GM12878 (cell line): ENCODE data around the gene TRIM71. TPM values are rescaled to one million over a fixed set of nuclear protein-coding genes. Genes with fewer than 3 reads are reported as not detected.

Experiments
- ATAC-seq: fragments of 200-7000 bp; cut with Tn5 transposase; 3 replicates; pipeline ENCODE4 v1.9.1; 2020; ENCODE audit warnings: mild to moderate bottlenecking, moderate library complexity
- BruUV-seq: library from RNA; stranded (reverse); fragments of 400-500 nt; replicated peaks from 2 replicates; lab custom pipeline; 2021; lab: Mats Ljungman, UMichigan
- CTCF ChIA-PET: fragments of 300-600 bp; sonication (Branson Sonifier 250); formaldehyde crosslinking; extraction: SDS; loops from one replicate; lab custom pipeline; 2021; ENCODE audit warnings: inconsistent platforms; lab: Yijun Ruan, JAX
- POLR2A ChIA-PET: fragments of 350-600 bp; formaldehyde crosslinking; extraction: SDS; loops from one replicate; lab custom pipeline; 2021; ENCODE audit warnings: inconsistent platforms; lab: Charles Lee
- RAD21 ChIA-PET: fragments of 300-600 bp; sonication (Branson Sonifier 250); formaldehyde crosslinking; loops from one replicate; lab custom pipeline; 2023; ENCODE audit warnings: antibody characterized with exemption; ENCODE audit not compliant: unreplicated experiment; lab: Charles Lee
- SMC1A ChIA-PET: fragments of 300-600 bp; sonication (Branson Sonifier 250); formaldehyde crosslinking; loops from one replicate; lab custom pipeline; 2023; ENCODE audit not compliant: unreplicated experiment, uncharacterized antibody; lab: Charles Lee
- DNase-seq: peaks from one replicate; pipeline ENCODE4 v3.0.0-alpha.2; 2011; ENCODE audit warnings: low read depth, low spot score
- FAIRE-seq: peaks from 3 replicates; lab custom pipeline; 2011; peaks lifted over from hg19 to GRCh38; lab: Jason Lieb, UNC
- H2AFZ ChIP-seq: 2 replicates; pipeline ENCODE4 v1.6.0; 2011; ENCODE audit warnings: low read depth, low read length, control low read depth; ENCODE audit not compliant: control insufficient read depth
- H3K27ac ChIP-seq: 2 replicates; pipeline ENCODE4 v1.5.1; 2011; ENCODE audit warnings: control low read depth; ENCODE audit not compliant: control insufficient read depth, insufficient read depth
- H3K27me3 ChIP-seq, 2 experiments: replicated peaks in 1 of 2; 2 replicates each; pipeline versions ENCODE4 v1.6.0 to v1.6.1; 2011; ENCODE audit warnings: low read length in 1 of 2; ENCODE audit not compliant: control insufficient read depth in 2 of 2, insufficient read depth in 2 of 2
- H3K36me3 ChIP-seq, 2 experiments: 2 replicates each; pipeline ENCODE4 v1.5.1; 2011; ENCODE audit warnings: low read length in 1 of 2; ENCODE audit not compliant: control insufficient read depth in 2 of 2, insufficient read depth in 2 of 2
- H3K4me1 ChIP-seq: 2 replicates; pipeline ENCODE4 v1.6.1; 2011; ENCODE audit warnings: mild to moderate bottlenecking, low read length, moderate library complexity, mixed read lengths; ENCODE audit not compliant: control insufficient read depth, insufficient read depth
- H3K4me2 ChIP-seq: 2 replicates; pipeline ENCODE4 v1.6.0; 2011; ENCODE audit warnings: control low read depth; ENCODE audit not compliant: control insufficient read depth, insufficient read depth
- H3K4me3 ChIP-seq: fragments of 200-600 bp; sonication (generic); 2 replicates; pipeline ENCODE4 v1.5.1; 2016
- H3K79me2 ChIP-seq: 2 replicates; pipeline ENCODE4 v1.6.0; 2011; ENCODE audit warnings: low read length; ENCODE audit not compliant: control insufficient read depth, insufficient read depth
- H3K9ac ChIP-seq: 2 replicates; pipeline ENCODE4 v1.8.0; 2011; ENCODE audit warnings: low read length, control low read depth, mixed read lengths; ENCODE audit not compliant: control insufficient read depth, insufficient read depth
- H3K9me3 ChIP-seq: replicated peaks from 3 replicates; pipeline ENCODE4 v1.5.1; 2011; ENCODE audit warnings: mild to moderate bottlenecking, low read length; ENCODE audit not compliant: control insufficient read depth, insufficient read depth
- H4K20me1 ChIP-seq: 2 replicates; pipeline ENCODE4 v1.6.0; 2011; ENCODE audit not compliant: control insufficient read depth, insufficient read depth
- BHLHE40 ChIP-seq, 2 experiments: fragments of 450-650 bp in 1 of 2; IDR thresholded peaks; 2 replicates each; pipeline ENCODE4 v1.6.1; 2011 to 2017; ENCODE audit warnings: low read depth in 2 of 2, borderline replicate concordance in 1 of 2, improper control_type of control experiment in 1 of 2, low read length in 1 of 2, mild to moderate bottlenecking in 1 of 2
- BMI1 ChIP-seq: fragments of 450-650 bp; IDR thresholded peaks from 2 replicates; pipeline ENCODE4 v1.6.1; 2016; ENCODE audit warnings: mild to moderate bottlenecking, moderate library complexity, borderline replicate concordance
- CHD2 ChIP-seq: IDR thresholded peaks from 2 replicates; pipeline ENCODE4 v1.6.1; 2011; ENCODE audit warnings: low read depth, low read length, improper control_type of control experiment, borderline replicate concordance
- CREB1 ChIP-seq: IDR thresholded peaks from 2 replicates; pipeline ENCODE4 v1.6.1; 2012; ENCODE audit warnings: low read depth, mild to moderate bottlenecking, inconsistent platforms
- CTCF ChIP-seq, 3 experiments: IDR thresholded peaks in 2 of 3; conservative IDR thresholded peaks in 1 of 3; 2 replicates each; pipeline ENCODE4 v1.5.1; 2011; ENCODE audit warnings: low read depth in 3 of 3, low read length in 3 of 3, mild to moderate bottlenecking in 3 of 3, control low read depth in 2 of 3, moderate library complexity in 2 of 3, inconsistent platforms in 1 of 3, mixed read lengths in 1 of 3; ENCODE audit not compliant: control insufficient read depth in 2 of 3, insufficient read depth in 1 of 3; ENCODE audit errors: extremely low read depth in 1 of 3
- IRF5 ChIP-seq: fragments of 450-650 bp; IDR thresholded peaks from 2 replicates; pipeline ENCODE4 v1.6.1; 2017; ENCODE audit warnings: borderline replicate concordance
- RELA ChIP-seq: fragments of 450-650 bp; IDR thresholded peaks from 2 replicates; pipeline ENCODE4 v1.8.0; 2014; ENCODE audit warnings: borderline replicate concordance; ENCODE audit not compliant: partially characterized antibody
- SMAD5 ChIP-seq: IDR thresholded peaks from 2 replicates; pipeline ENCODE4 v1.6.1; 2016; ENCODE audit warnings: antibody characterized with exemption, low read depth
- SMC3 ChIP-seq: IDR thresholded peaks from 2 replicates; pipeline ENCODE4 v1.6.1; 2011; ENCODE audit warnings: low read length, improper control_type of control experiment, borderline replicate concordance
- SRF ChIP-seq, 2 experiments: IDR thresholded peaks; 2 replicates each; pipeline ENCODE4 v1.6.1; 2011; ENCODE audit warnings: low read depth in 2 of 2, low read length in 2 of 2, mild to moderate bottlenecking in 1 of 2, moderate library complexity in 1 of 2
- TCF3 ChIP-seq: IDR thresholded peaks from 2 replicates; pipeline ENCODE4 v1.6.1; 2012; ENCODE audit warnings: low read depth, mild to moderate bottlenecking, low read length, borderline replicate concordance; ENCODE audit not compliant: insufficient read depth
- ZBED1 ChIP-seq: IDR thresholded peaks from 2 replicates; pipeline ENCODE4 v1.6.1; 2016; ENCODE audit warnings: borderline replicate concordance
- ZBTB11 ChIP-seq: fragments of 450-650 bp; formaldehyde crosslinking; IDR thresholded peaks from 2 replicates; pipeline ENCODE4 v1.5.0; 2022; ENCODE audit warnings: mild to moderate bottlenecking, missing genetic modification characterization
- ZBTB4 ChIP-seq: fragments of 450-650 bp; formaldehyde crosslinking; IDR thresholded peaks from 2 replicates; pipeline ENCODE4 v1.4.0; 2022; ENCODE audit warnings: mild to moderate bottlenecking, moderate library complexity
- WGBS: methylation state at CpG from one replicate; pipeline ENCODE4 v1.1.6; 2016; ENCODE audit warnings: low lambda C conversion rate; ENCODE audit not compliant: insufficient replicate concordance, insufficient coverage; ENCODE audit errors: missing lambda C conversion rate; 5-methylcytosine and 5-hydroxymethylcytosine counted together
- in situ Hi-C: fragments of 300-500 bp; cut with MboI; formaldehyde crosslinking; loops from 9 replicates; pipeline ENCODE4 v1.14.3; 2018; ENCODE audit warnings: mixed read lengths
- intact Hi-C: fragments of 100-400 bp; cut with micrococcal nuclease; formaldehyde crosslinking; loops from one replicate; pipeline ENCODE4 v1.14.2; 2022; ENCODE audit not compliant: unreplicated experiment
- polyA plus RNA-seq, 11 experiments: library from polyadenylated mRNA; depleted of rRNA in 4 of 11; unstranded in 6 of 11; stranded (reverse) in 5 of 11; fragments of >200 nt; fragmentation: Nextera tagmentation in 4 of 11; fragmentation: Illumina TruSeq in 1 of 11; extraction: Ambion mirVana in 4 of 11; extraction: Trizol in 1 of 11; gene quantifications; 1 replicate in 1 of 11; 2 replicates in 10 of 11; pipeline versions ENCODE4 v1.2.1 to v1.2.3, GENCODE V29; 2011 to 2016; ENCODE audit warnings: inconsistent platforms in 2 of 11, missing spikeins in 2 of 11, low read depth in 1 of 11
- total RNA-seq, 4 experiments: library from RNA; depleted of rRNA in 3 of 4; stranded (reverse); fragments of >200 nt in 3 of 4; fragmentation: Illumina TruSeq in 1 of 4; extraction: Trizol in 1 of 4; gene quantifications; 2 replicates each; pipeline versions ENCODE4 v1.2.1 to v1.2.3, GENCODE V29; 2013 to 2021

Gene TRIM71
- total and polyA plus RNA-seq, 10 of the 15 experiments (the other 5 are each of a cell fraction or from before 2014, with no cell fraction given), result 0.02 to 1.8 (median 0.16) TPM

GRCh38 chr3:32899265-32899664 lies 81.5 kb downstream of the TRIM71 start:
- ChIA-PET RAD21 (no interaction called here), POLR2A (no interaction called here), CTCF (interaction anchor here (1.1 kb wide), 1 partner anchor 11 kb away, joined by 4 read pairs; no protein-coding TSS in a partner anchor), SMC1A (interaction anchor here (1.5 to 3.1 kb wide), 3 partner anchors 10 to 51 kb away, joined by 3 to 17 read pairs (median 6); no protein-coding TSS in a partner anchor)
- H3K4me1 ChIP-seq, result no peaks in the 10 kb centered on the region; the same call in 1 of the 2 replicates
- 46% methylated on average over 2 of the region's 2 CpGs for WGBS
- no peak for DNase-seq
- no peak for FAIRE-seq
- H4K20me1 ChIP-seq, result no peaks in the 10 kb centered on the region
- no peaks in the 10 kb centered on the region for H3K79me2 ChIP-seq
- H3K4me3 ChIP-seq, result no peak overlapping the region
- no peak overlapping the region for H3K27ac ChIP-seq
- no peaks in the 10 kb centered on the region for H3K36me3 ChIP-seq
- no peak overlapping the region for H3K4me2 ChIP-seq
- in situ Hi-C loops (no loop called here), intact Hi-C loops (no loop called here)
- BruUV-seq, result no TSS peak
- no peaks in the 10 kb centered on the region for H3K27me3 ChIP-seq
- no peaks in the 10 kb centered on the region for H3K9me3 ChIP-seq
- H2AFZ ChIP-seq, result no peak overlapping the region
- no peak for ATAC-seq
- H3K9ac ChIP-seq, result no peak overlapping the region
- TF ChIP-seq SMAD5 (no peak), BMI1 (no peak), ZBTB4 (no peak), CREB1 (no peak), CTCF (IDR thresholded peaks at IDR 0.05 in 2 of 3, conservative IDR thresholded peaks at IDR 0.05 in 1 of 3; ENCODE audit: control insufficient read depth in 2 of 3, extremely low read depth in 1 of 3, insufficient read depth in 1 of 3, low read depth in 3 of 3, low read length in 3 of 3) (no peak), ZBTB11 (no peak), TCF3 (no peak), IRF5 (no peak), CHD2 (no peak), SMC3 (no peak), SRF (IDR thresholded peaks at IDR 0.05; ENCODE audit: low read depth in 2 of 2, low read length in 2 of 2) (no peak), ZBED1 (no peak), BHLHE40 (IDR thresholded peaks at IDR 0.05; ENCODE audit: borderline replicate concordance in 1 of 2, low read depth in 2 of 2, low read length in 1 of 2) (no peak), RELA (no peak)
